ENCODE data around the gene HIF1A.

GRCh38 chr14:61651355-61651754 lies 44.0 kb upstream of the HIF1A start:
- TF ChIP-seq EZH2 (IDR thresholded peaks at IDR 0.05; ENCODE audit: borderline replicate concordance, low read depth, low read length, severe bottlenecking) (no peak), POLR2A (IDR thresholded peaks at IDR 0.05; ENCODE audit: low read depth, low read length) (no peak), POLR2AphosphoS5 (IDR thresholded peaks at IDR 0.05; ENCODE audit: insufficient read depth, low read depth, low read length) (no peak), CTCF (IDR thresholded peaks at IDR 0.05; ENCODE audit: extremely low read depth in 1 of 2, insufficient read depth in 1 of 2, low read depth in 1 of 2, low read length in 2 of 2) (no peak), MAX (IDR thresholded peaks at IDR 0.05; ENCODE audit: insufficient read depth, insufficient read length) (no peak)
